ENCODE results near the gene S1PR2. TPM values are rescaled to one million over a fixed set of nuclear protein-coding genes. Genes with fewer than 3 reads are reported as not detected.
A peak's percentile ranks its signal among the peaks of the same experiment; 100 is the strongest.

The S1PR2 gene
- 20.9 TPM for total RNA-seq
- 1 to 10 TPM; 2.9 to 3.8 (median 3.2) TPM for polyA plus RNA-seq

GRCh38 chr19:10230861-10231611 lies at the start of gene S1PR2:
TSS of gene S1PR2 (minus strand) at chr19:10231331. CDS start at chr19:10224905, 6,426 bp downstream.
- Mint-ChIP-seq H3K36me3 (no peaks in the 10 kb centered on the region), H3K27me3 (peaks cover under 1% of the 10 kb centered on the region), H3K27ac (peak within 1 kb of the TSS in 2 of 3 donors; percentile 88 to 89), H3K4me1 (peaks cover 0 to 43% (median 23%) of the 10 kb centered on the region in 4 donors), H3K9me3 (no peaks in the 10 kb centered on the region), H3K4me3 (peak within 1 kb of the TSS; percentile 91 to 93 (median 92))
- ATAC-seq (ENCODE audit: low read depth in 2 of 2) (peak; percentile 38 to 40), DNase-seq (peak; percentile 64 to 74 (median 72))
- peaks cover 35% of the 10 kb centered on the region for H3K4me1 ChIP-seq (ENCODE audit: control insufficient read depth, insufficient read depth, low read length, poor library complexity, severe bottlenecking)
- H3K27ac ChIP-seq (ENCODE audit: insufficient read depth, low read length, poor library complexity, severe bottlenecking) = peak within 1 kb of the TSS; percentile 92
- H3K27me3 ChIP-seq (ENCODE audit: control insufficient read depth, insufficient read depth, low read length) = no peaks in the 10 kb centered on the region
- H3K36me3 ChIP-seq (ENCODE audit: control insufficient read depth, insufficient read depth, low read length) = no peaks in the 10 kb centered on the region
- peak within 1 kb of the TSS; percentile 59 for H3K4me3 ChIP-seq (ENCODE audit: low read depth, low read length)
- H3K9me3 ChIP-seq (ENCODE audit: control insufficient read depth in 2 of 2, low read length in 2 of 2) = no peaks in the 10 kb centered on the region

DNA sequence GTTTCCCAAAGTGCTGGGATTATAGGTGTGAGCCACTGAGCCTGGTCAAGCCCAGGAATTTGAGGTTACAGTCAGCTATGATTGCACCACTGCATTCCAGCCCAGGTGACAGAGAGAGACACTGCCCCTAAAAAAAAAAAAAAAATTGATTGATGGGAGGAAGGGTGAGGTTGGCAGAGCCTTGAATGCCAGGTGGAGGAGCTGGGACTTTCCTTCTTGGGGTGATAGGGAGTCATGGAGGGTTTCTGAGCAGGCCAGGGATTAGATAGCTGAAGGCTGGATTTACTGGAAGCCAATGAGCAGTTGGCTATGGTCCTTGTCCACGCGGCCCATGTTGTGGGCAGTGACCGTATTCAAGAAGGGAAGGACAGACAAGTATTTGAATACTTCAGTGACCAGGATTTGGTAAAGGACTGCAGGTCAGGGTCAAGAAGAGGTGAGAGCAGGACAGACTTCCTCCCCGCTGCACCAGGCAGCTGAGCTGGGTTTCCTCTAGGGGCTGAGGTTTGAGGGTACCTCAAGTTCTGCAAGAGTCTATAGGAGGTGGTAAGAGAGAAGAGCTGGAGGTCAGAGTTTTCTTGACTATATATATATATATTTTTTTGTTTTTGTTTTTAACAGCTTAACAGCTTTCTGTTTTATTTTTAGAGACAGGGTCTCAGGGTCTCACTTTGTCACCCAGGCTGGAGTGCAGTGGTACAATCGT lies 48.8 kb upstream of the S1PR2 start:
- Mint-ChIP-seq H3K9me3 (no peaks in the 10 kb centered on the region), H3K4me3 (peak overlapping the region in 1 of 4 donors; percentile 57), H3K27me3 (peaks cover 4% of the 10 kb centered on the region), H3K27ac (peak overlapping the region in 2 of 3 donors; percentile 4 to 89), H3K36me3 (peaks cover 16% of the 10 kb centered on the region), H3K4me1 (peaks cover 6 to 14% (median 8%) of the 10 kb centered on the region in 4 donors)
- H3K27ac ChIP-seq (ENCODE audit: insufficient read depth, low read length, poor library complexity, severe bottlenecking) = no peak overlapping the region
- H3K27me3 ChIP-seq (ENCODE audit: control insufficient read depth, insufficient read depth, low read length) = no peaks in the 10 kb centered on the region
- H3K4me3 ChIP-seq (ENCODE audit: low read depth, low read length) = no peak overlapping the region
- H3K4me1 ChIP-seq (ENCODE audit: control insufficient read depth, insufficient read depth, low read length, poor library complexity, severe bottlenecking) = no peaks in the 10 kb centered on the region
- no peaks in the 10 kb centered on the region for H3K9me3 ChIP-seq (ENCODE audit: control insufficient read depth in 2 of 2, low read length in 2 of 2)
- peaks cover 38% of the 10 kb centered on the region for H3K36me3 ChIP-seq (ENCODE audit: control insufficient read depth, insufficient read depth, low read length)
- DNase-seq (no peak), ATAC-seq (ENCODE audit: low read depth in 2 of 2) (no peak)

DNA sequence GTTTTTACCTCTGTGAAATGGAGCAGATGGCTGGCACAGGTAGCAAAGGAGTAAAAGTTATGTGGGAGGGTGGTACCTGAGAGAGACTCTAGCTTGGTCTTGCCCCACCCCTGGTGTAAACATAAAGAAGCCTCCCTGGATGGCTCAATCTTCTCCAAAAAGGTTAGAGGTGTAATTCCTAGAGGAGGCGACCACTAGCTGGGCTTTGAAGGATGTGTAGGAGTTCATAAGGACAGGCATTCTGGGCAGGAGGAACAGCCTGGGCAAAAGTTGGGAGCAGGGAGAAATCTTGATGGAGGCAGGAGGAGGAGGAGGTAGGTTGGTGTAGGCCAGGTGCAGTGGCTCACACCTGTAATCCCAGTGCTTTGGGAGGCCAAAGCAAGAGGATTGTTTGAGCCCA lies 47.8 kb upstream of the S1PR2 start:
- Mint-ChIP-seq H3K27ac (peak overlapping the region in 1 of 3 donors; percentile 80), H3K9me3 (no peaks in the 10 kb centered on the region), H3K4me3 (no peak overlapping the region), H3K4me1 (peaks cover 9 to 21% (median 14%) of the 10 kb centered on the region in 4 donors), H3K36me3 (peaks cover 17% of the 10 kb centered on the region), H3K27me3 (peaks cover 4% of the 10 kb centered on the region)
- DNase-seq (no peak), ATAC-seq (ENCODE audit: low read depth in 2 of 2) (no peak)
- no peaks in the 10 kb centered on the region for H3K9me3 ChIP-seq (ENCODE audit: control insufficient read depth in 2 of 2, low read length in 2 of 2)
- no peak overlapping the region for H3K27ac ChIP-seq (ENCODE audit: insufficient read depth, low read length, poor library complexity, severe bottlenecking)
- H3K36me3 ChIP-seq (ENCODE audit: control insufficient read depth, insufficient read depth, low read length) = peaks cover 28% of the 10 kb centered on the region
- no peaks in the 10 kb centered on the region for H3K4me1 ChIP-seq (ENCODE audit: control insufficient read depth, insufficient read depth, low read length, poor library complexity, severe bottlenecking)
- no peaks in the 10 kb centered on the region for H3K27me3 ChIP-seq (ENCODE audit: control insufficient read depth, insufficient read depth, low read length)
- no peak overlapping the region for H3K4me3 ChIP-seq (ENCODE audit: low read depth, low read length)

DNA sequence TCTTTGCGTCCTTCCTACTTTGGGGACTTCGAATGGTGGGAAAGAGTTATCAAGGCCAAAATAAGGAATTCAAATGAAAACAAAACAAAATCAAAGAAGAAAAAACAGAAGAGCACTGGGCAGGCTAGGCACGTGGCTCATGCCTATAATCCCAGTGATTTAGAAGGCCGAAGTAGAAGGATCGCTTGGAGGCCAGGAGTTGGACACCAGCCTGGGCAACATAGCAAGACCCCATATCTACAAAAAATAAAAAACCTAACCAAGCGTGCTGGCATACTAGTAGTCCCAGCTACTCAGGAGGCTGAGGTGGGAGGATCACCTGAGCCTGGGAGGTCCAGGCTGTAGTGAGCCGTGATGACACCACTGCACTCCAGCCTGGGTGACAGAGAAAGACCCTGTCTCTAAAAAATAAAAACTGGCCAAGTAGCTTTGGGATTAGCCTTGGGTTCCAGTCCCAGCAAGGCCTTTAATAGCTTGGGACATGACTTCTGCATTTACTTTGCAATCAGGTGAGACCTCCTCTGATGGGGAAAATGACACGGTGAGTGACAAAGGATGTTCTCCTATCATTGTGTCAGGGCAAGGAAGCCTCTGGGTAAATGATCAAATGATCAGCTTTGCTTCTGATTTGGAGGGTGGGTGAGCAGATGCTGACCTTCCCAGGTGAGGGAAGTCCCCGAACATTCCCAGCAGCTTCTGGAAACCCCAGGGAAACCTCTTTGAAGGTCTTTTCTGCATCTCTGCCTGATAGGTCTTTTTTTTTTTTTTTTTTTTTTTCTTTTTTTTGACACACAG lies 46.9 kb upstream of the S1PR2 start:
- DNase-seq (no peak), ATAC-seq (ENCODE audit: low read depth in 2 of 2) (no peak)
- H3K27me3 ChIP-seq (ENCODE audit: control insufficient read depth, insufficient read depth, low read length) = no peaks in the 10 kb centered on the region
- no peaks in the 10 kb centered on the region for H3K9me3 ChIP-seq (ENCODE audit: control insufficient read depth in 2 of 2, low read length in 2 of 2)
- H3K27ac Mint-ChIP-seq = no peak overlapping the region
- H3K4me3 ChIP-seq (ENCODE audit: low read depth, low read length) = no peak overlapping the region
- H3K27ac ChIP-seq (ENCODE audit: insufficient read depth, low read length, poor library complexity, severe bottlenecking) = no peak overlapping the region
- no peak overlapping the region for H3K4me3 Mint-ChIP-seq
- peaks cover 4% of the 10 kb centered on the region for H3K27me3 Mint-ChIP-seq
- peaks cover 21% of the 10 kb centered on the region for H3K36me3 ChIP-seq (ENCODE audit: control insufficient read depth, insufficient read depth, low read length)
- no peaks in the 10 kb centered on the region for H3K9me3 Mint-ChIP-seq
- H3K4me1 Mint-ChIP-seq = peaks cover 9 to 25% (median 15%) of the 10 kb centered on the region in 4 donors
- H3K36me3 Mint-ChIP-seq = peaks cover 13% of the 10 kb centered on the region
- no peaks in the 10 kb centered on the region for H3K4me1 ChIP-seq (ENCODE audit: control insufficient read depth, insufficient read depth, low read length, poor library complexity, severe bottlenecking)

- Histone ChIP-seq H3K27ac (ENCODE audit: insufficient read depth, low read length, poor library complexity, severe bottlenecking) (no peak overlapping the region), H3K4me1 (ENCODE audit: control insufficient read depth, insufficient read depth, low read length, poor library complexity, severe bottlenecking) (peaks cover 28% of the 10 kb centered on the region), H3K9me3 (ENCODE audit: control insufficient read depth in 2 of 2, low read length in 2 of 2) (no peaks in the 10 kb centered on the region), H3K36me3 (ENCODE audit: control insufficient read depth, insufficient read depth, low read length) (peaks cover 13% of the 10 kb centered on the region), H3K27me3 (ENCODE audit: control insufficient read depth, insufficient read depth, low read length) (no peaks in the 10 kb centered on the region), H3K4me3 (ENCODE audit: low read depth, low read length) (no peak overlapping the region)
- H3K27ac Mint-ChIP-seq = peak overlapping the region in 1 of 3 donors; percentile 12
- peaks cover 10 to 48% (median 25%) of the 10 kb centered on the region in 4 donors for H3K4me1 Mint-ChIP-seq
- no peaks in the 10 kb centered on the region for H3K9me3 Mint-ChIP-seq
- H3K36me3 Mint-ChIP-seq = peaks cover 9% of the 10 kb centered on the region
- H3K4me3 Mint-ChIP-seq = peak overlapping the region in 3 of 4 donors; percentile 12 to 59 (median 48)
- no peak for DNase-seq
- peaks cover under 1% of the 10 kb centered on the region for H3K27me3 Mint-ChIP-seq
- no peak for ATAC-seq (ENCODE audit: low read depth in 2 of 2)
Observed at GRCh38 chr19:10274589-10274988, 43.5 kb upstream of the S1PR2 start.

GRCh38 chr19:10271543-10272086 lies 40.5 kb upstream of the S1PR2 start:
- peaks cover 4% of the 10 kb centered on the region for H3K36me3 Mint-ChIP-seq
- ATAC-seq (ENCODE audit: low read depth in 2 of 2) = peak in 1 of 2 donors; percentile 3
- peak overlapping the region; percentile 88 to 96 (median 92) for H3K4me3 Mint-ChIP-seq

More at GRCh38 chr19:10271543-10272086, 40.5 kb upstream of the S1PR2 start:
- no peaks in the 10 kb centered on the region for H3K9me3 Mint-ChIP-seq
- peak overlapping the region; percentile 82 to 92 (median 90) for H3K27ac Mint-ChIP-seq
- peak in 2 of 3 donors; percentile 29 to 36 for DNase-seq
- H3K4me3 ChIP-seq (ENCODE audit: low read depth, low read length) = peak overlapping the region; percentile 57
- H3K27ac ChIP-seq (ENCODE audit: insufficient read depth, low read length, poor library complexity, severe bottlenecking) = peak overlapping the region; percentile 92
- no peaks in the 10 kb centered on the region for H3K9me3 ChIP-seq (ENCODE audit: control insufficient read depth in 2 of 2, low read length in 2 of 2)
- H3K36me3 ChIP-seq (ENCODE audit: control insufficient read depth, insufficient read depth, low read length) = peaks cover 2% of the 10 kb centered on the region
- no peaks in the 10 kb centered on the region for H3K27me3 ChIP-seq (ENCODE audit: control insufficient read depth, insufficient read depth, low read length)
- H3K4me1 ChIP-seq (ENCODE audit: control insufficient read depth, insufficient read depth, low read length, poor library complexity, severe bottlenecking) = peaks cover 29% of the 10 kb centered on the region
- H3K27me3 Mint-ChIP-seq = peaks cover 6% of the 10 kb centered on the region
- peaks cover 7 to 47% (median 24%) of the 10 kb centered on the region in 4 donors for H3K4me1 Mint-ChIP-seq

Measured in CD4-positive, CD25-positive, alpha-beta regulatory T cell (primary cell).